IPS-18c (cell line): ENCODE results near the gene LRRC26.

Source experiments
- H3K4me3 ChIP-seq: 2 replicates; pipeline ENCODE4 v1.7.0; 2013; ENCODE audit warnings: low read depth, mild to moderate bottlenecking, low read length, moderate library complexity; ENCODE audit not compliant: insufficient read depth
- H3K9me3 ChIP-seq: one replicate; pipeline ENCODE4 v1.6.1; 2013; ENCODE audit warnings: mild to moderate bottlenecking, low read length, moderate library complexity; ENCODE audit not compliant: control insufficient read depth, insufficient read depth

The LRRC26 gene

DNA sequence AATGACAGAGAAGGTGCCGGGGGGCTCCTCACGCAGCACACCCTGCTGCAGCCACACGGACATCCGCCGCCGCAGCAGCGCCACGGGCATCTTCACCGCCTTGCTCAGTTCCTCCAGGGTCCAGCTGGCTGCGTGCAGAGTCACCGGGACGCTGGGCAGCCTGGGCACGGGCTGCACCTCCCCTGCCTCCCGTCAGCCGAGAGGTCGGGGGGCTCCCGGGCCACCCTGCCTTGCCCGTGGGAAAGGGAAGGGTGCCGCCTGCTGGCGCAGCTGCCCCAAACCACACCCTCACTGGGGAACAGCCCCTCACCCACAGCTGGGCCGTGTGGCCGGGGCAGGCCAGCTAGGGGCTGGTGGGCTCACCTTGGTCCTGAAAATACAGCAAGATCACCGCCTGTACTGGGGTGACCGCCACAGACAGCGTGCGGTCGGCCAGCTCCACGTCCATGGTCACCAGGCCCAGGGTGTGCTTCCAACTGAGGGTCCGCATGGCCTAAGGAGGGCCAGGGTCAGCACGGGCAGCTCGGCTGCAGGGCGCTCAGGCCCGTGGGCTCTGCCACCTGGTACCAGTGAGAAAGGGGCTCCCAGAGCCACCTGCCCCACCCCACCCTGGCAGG lies 5.6 kb upstream of the LRRC26 start:
- Histone ChIP-seq H3K4me3 (no peak overlapping the region; the same call in 1 of the 2 replicates), H3K9me3 (no peaks in the 10 kb centered on the region)

DNA sequence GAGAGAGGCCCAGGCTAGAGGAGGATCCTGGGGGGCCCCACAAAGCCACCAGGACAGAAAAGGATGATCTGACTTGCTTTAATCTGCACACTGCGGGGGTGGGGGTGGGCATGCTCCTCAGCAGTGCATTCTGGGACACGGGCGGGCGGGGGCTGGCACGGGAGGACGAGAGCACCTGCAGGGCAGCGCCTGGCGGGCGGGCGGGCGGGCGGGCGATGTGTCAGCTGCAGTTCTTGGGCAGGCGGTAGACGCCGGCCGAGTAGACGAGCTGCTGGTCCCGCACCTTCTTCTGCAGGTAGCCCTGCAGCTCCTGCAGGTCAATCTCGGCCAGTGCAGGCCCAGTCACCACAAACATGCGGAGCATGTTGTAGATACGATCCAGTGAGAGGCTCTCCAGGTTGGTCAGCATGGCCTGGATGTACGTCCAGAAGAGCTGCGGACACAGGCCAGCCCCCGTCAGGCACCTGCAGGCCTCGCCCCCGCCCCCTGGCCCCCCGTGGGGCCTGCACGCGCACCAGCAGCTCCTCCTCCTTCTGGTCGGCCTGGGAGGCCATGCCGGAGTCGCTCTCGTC lies 5.0 kb upstream of the LRRC26 start:
- Histone ChIP-seq H3K4me3 (no peak overlapping the region; the same call in 1 of the 2 replicates), H3K9me3 (no peaks in the 10 kb centered on the region)

GRCh38 chr9:137173796-137174664 lies 4.2 kb upstream of the LRRC26 start:
- Histone ChIP-seq H3K4me3 (no peak overlapping the region), H3K9me3 (no peaks in the 10 kb centered on the region)

GRCh38 chr9:137172901-137173795 lies 3.3 kb upstream of the LRRC26 start:
- no peak overlapping the region for H3K4me3 ChIP-seq
- no peaks in the 10 kb centered on the region for H3K9me3 ChIP-seq

DNA sequence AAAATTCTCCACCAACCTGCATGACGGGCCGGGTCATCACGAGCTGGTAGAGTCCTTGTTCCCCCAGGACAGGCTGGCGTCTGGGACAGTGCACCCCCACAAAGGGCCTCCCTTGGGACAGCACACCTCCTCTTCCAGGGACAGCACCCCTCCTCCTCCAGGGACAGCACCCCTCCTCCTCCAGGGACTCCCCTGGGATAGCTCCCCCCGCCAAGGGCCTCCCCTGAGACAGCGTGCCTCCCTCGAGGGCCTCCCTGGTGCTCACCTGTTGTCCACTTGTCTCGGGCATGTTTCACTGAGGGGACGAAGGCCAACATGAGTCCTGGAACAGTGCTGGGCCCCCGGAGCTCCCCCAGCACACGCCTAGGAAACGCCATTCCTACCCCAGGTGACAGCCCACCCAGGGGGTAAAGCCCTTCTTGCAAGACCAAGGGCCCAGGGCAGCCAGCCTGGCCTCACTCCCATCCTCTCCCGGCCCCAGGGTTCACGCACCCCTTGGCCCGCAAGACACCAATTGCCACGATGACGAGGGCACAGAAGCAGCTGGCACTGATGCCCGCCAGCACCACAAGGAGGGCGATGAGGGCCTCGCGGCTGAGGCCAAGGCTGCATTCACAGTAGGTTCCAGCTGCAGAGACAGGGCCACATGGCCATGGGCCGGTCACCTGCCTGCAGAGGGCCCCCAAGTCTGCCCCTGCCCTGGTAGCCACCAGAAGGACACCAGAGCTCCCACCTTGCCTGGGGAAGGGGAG lies 1.5 kb upstream of the LRRC26 start:
- no peak overlapping the region for H3K4me3 ChIP-seq

DNA sequence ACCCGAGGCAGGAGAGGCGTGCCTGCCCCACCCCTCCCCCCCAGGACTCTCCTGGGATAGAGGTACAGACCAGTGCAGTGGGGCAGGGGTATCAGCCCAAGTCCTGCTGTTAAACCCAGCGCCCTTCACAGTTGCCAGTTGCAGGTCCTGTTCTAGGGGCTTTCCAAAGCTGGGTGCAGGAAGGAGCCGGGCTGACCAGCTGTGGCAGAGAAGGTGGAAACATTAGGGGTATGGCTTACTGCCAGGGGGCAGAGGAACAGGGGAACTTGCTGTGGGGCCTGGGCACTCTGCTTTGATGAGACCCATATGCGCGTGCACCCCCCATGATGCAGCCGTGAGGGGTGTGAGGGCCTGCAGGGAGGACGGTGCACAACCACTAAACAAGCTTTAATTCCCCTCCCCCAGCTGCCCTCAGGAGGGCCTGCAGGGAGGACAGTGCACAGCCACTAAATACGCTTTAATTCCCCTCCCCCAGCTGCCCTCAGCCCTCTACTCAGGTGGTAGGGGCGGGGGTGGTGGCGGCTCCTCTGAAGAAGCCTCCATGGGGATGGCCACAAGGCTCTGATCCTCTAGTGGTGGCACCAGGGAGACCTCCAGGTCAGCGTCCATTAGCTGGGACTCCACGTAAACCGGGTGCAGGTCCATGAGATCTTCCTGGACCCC lies 766 bp upstream of the LRRC26 start:
- Histone ChIP-seq H3K9me3 (no peaks in the 10 kb centered on the region), H3K4me3 (no peak overlapping the region)

More for the DNA sequence above, 1.5 kb upstream of the LRRC26 start:
- no peaks in the 10 kb centered on the region for H3K9me3 ChIP-seq

DNA sequence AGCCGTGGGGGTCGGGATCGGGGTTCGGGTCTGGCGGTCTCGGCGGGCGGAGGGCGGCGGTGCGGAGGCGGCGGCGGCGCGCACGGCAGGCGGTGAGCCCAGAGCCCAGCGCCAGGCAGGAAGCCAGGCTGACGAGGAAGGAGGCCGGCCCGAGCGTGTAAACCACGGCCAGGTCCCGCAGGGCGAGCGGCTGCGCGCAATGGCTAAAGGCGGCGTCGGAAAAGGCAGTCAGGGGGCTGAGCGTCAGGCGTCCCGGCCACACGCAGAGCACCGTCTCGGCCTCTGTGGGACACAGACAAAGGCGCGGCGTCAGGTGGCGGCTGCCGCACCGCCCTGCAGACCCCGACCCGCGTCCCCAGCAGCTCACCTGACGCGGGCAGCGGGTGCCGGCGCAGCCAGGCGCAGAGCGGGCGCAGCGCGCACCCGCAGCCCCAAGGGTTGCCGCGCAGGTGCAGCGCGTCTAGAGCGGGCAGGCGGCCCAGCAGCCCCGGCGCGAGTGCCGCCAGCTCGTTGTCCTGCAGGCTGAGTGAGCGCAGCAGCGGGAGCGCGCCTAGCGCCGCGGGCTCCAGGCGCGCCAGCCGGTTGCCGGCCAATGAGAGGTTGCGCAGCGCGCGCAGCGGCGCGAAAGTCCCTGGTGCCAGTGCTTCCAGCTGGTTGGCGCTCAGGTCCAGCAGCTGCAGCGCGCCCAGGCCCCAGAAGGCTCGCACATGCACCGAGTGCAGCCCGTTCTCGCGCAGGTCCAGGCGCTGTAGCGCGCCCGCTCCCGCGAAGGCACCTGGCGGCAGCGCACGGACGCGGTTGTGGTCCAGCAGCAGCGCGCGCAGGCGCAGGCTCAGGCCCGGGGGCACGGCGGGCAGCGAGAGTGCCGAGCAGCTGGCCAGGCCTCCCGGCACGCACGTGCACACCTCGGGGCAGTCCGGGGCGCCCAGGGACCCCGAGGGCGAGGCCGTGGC lies 671 bp downstream of the LRRC26 start:
- Histone ChIP-seq H3K9me3 (no peaks in the 10 kb centered on the region), H3K4me3 (peak overlapping the region; percentile 62)

DNA sequence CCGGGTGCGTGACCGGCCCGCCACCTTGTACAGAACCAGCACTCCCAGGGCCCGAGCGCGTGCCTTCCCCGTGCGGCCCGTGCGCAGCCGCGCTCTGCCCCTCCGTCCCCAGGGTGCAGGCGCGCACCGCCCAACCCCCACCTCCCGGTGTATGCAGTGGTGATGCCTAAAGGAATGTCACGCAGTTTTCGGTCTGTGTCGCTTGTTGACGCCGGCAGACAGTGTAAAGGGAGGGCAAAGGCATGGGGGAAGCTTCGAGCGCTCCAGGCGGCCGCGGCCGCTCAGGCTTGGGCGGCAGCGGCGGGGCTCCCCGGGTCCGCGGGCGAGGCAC lies 1.3 kb downstream of the LRRC26 start:
- H3K4me3 ChIP-seq, result peak overlapping the region; percentile 62

DNA sequence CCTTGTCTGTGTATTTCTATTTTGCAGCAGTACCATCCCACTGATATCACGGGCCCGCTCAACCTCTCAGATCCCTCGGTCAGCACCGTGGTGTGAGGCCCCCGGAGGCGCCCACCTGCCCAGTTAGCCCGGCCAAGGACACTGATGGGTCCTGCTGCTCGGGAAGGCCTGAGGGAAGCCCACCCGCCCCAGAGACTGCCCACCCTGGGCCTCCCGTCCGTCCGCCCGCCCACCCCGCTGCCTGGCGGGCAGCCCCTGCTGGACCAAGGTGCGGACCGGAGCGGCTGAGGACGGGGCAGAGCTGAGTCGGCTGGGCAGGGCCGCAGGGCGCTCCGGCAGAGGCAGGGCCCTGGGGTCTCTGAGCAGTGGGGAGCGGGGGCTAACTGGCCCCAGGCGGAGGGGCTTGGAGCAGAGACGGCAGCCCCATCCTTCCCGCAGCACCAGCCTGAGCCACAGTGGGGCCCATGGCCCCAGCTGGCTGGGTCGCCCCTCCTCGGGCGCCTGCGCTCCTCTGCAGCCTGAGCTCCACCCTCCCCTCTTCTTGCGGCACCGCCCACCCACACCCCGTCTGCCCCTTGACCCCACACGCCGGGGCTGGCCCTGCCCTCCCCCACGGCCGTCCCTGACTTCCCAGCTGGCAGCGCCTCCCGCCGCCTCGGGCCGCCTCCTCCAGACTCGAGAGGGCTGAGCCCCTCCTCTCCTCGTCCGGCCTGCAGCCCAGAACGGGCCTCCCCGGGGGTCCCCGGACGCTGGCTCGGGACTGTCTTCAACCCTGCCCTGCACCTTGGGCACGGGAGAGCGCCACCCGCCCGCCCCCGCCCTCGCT lies 1.9 kb downstream of the LRRC26 start:
- peak overlapping the region; percentile 34 for H3K4me3 ChIP-seq
- no peaks in the 10 kb centered on the region for H3K9me3 ChIP-seq

More for the DNA sequence above, 1.3 kb downstream of the LRRC26 start:
- no peaks in the 10 kb centered on the region for H3K9me3 ChIP-seq

GRCh38 chr9:137167277-137167746 lies 2.5 kb downstream of the LRRC26 start:
- Histone ChIP-seq H3K9me3 (no peaks in the 10 kb centered on the region), H3K4me3 (no peak overlapping the region)

GRCh38 chr9:137166380-137167229 lies 3.2 kb downstream of the LRRC26 start:
- H3K9me3 ChIP-seq, result no peaks in the 10 kb centered on the region
- H3K4me3 ChIP-seq, result no peak overlapping the region

DNA sequence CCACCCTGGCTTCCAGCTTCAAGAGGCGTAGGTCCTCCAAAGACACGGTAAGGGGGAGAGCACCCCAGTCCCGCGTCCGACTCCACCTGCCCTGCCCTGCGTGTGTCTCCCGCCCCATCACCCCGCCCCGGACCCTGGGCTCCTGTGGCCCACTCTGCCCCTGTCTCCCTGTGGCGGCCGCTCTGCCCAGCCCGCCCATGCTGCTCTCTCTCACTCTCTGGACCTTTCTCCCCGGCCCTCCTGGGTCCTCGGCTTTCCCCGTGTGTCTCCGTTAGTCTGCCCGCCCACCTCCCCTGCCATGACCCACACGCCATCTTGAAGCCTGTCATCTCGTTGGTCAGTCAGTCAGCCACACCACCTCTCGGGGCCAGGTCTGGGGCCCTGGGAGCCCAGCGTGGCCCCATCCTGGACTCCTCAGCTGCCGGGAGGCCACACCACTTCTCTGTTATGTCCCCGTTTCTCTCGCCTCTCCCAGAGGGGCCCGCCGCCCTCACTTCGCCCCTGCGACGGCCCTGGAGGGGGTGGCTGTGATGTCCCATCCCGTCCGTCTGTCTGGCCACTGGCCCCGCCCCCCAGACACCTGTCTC lies 4.5 kb downstream of the LRRC26 start:
- Histone ChIP-seq H3K9me3 (no peaks in the 10 kb centered on the region), H3K4me3 (no peak overlapping the region)

GRCh38 chr9:137164370-137165249 lies 5.2 kb downstream of the LRRC26 start:
- Histone ChIP-seq H3K9me3 (no peaks in the 10 kb centered on the region), H3K4me3 (no peak overlapping the region)
